OCI-LY7 (cell line): ENCODE data around the gene TREML4. TPM values are rescaled to one million over a fixed set of nuclear protein-coding genes. Genes with fewer than 3 reads are reported as not detected.
"Not testable (repeated sequence)": the region's sequence is repeated elsewhere in the genome, so short reads cannot be mapped to it uniquely, and the experiment has no call there.

Source experiments
- BruUV-seq: library from RNA; stranded (reverse); fragments of 400-500 nt; replicated peaks from 2 replicates; lab custom pipeline; 2021; lab: Mats Ljungman, UMichigan
- CTCF ChIA-PET: fragments of 300-600 bp; sonication (Branson Sonifier 250); formaldehyde crosslinking; loops from one replicate; lab custom pipeline; 2022; ENCODE audit warnings: antibody characterized with exemption; ENCODE audit not compliant: unreplicated experiment; lab: Charles Lee
- POLR2A ChIA-PET: fragments of 300-600 bp; sonication (Branson Sonifier 250); formaldehyde crosslinking; loops from one replicate; lab custom pipeline; 2022; ENCODE audit warnings: antibody characterized with exemption; lab: Charles Lee
- DNase-seq: peaks from one replicate; pipeline ENCODE4 v3.0.0-alpha.2; 2015; ENCODE audit warnings: low spot score
- H2AFZ ChIP-seq: fragments of 200-600 bp; sonication (generic), shearing (Covaris generic); 2 replicates; pipeline ENCODE4 v1.6.1; 2014; ENCODE audit warnings: mild to moderate bottlenecking, antibody characterized with exemption, low read length, moderate library complexity
- H3K27ac ChIP-seq: fragments of 200-600 bp; sonication (generic); 2 replicates; pipeline ENCODE4 v1.5.1; 2014; ENCODE audit warnings: mixed run types, low read depth, mild to moderate bottlenecking, moderate library complexity, low read length, inconsistent platforms; ENCODE audit not compliant: poor library complexity, severe bottlenecking
- H3K36me3 ChIP-seq: fragments of 200-600 bp; sonication (generic); 2 replicates; pipeline ENCODE4 v1.6.1; 2014; ENCODE audit warnings: mild to moderate bottlenecking, antibody characterized with exemption, low read length, moderate library complexity, mixed read lengths; ENCODE audit not compliant: insufficient read depth
- H3K4me1 ChIP-seq: fragments of 200-600 bp; sonication (generic); 2 replicates; pipeline ENCODE4 v1.5.1; 2014; ENCODE audit warnings: mild to moderate bottlenecking, low read length; ENCODE audit not compliant: insufficient read depth, poor library complexity, severe bottlenecking
- H3K4me2 ChIP-seq: fragments of 200-600 bp; sonication (generic); 2 replicates; pipeline ENCODE4 v1.6.1; 2014; ENCODE audit warnings: mild to moderate bottlenecking, low read length
- H3K4me3 ChIP-seq: fragments of 200-600 bp; sonication (generic); 2 replicates; pipeline ENCODE4 v1.5.1; 2014; ENCODE audit warnings: mild to moderate bottlenecking, low read depth, low read length; ENCODE audit not compliant: poor library complexity, severe bottlenecking
- H3K79me2 ChIP-seq: fragments of 200-600 bp; sonication (generic); 2 replicates; pipeline ENCODE4 v1.6.1; 2016; ENCODE audit warnings: low read depth, mild to moderate bottlenecking, low read length, moderate library complexity, mixed read lengths; ENCODE audit not compliant: insufficient read depth
- H3K9me2 ChIP-seq: fragments of 200-600 bp; sonication (generic); 2 replicates; pipeline ENCODE4 v1.6.1; 2016; ENCODE audit warnings: mild to moderate bottlenecking, low read length, mixed read lengths; ENCODE audit not compliant: insufficient read depth
- H3K9me3 ChIP-seq: fragments of 200-600 bp; sonication (generic); 2 replicates; pipeline ENCODE4 v1.6.1; 2014; ENCODE audit warnings: mild to moderate bottlenecking, mixed run types, low read length, mixed read lengths
- H4K20me1 ChIP-seq: fragments of 200-600 bp; sonication (generic); 2 replicates; pipeline ENCODE4 v1.6.1; 2014; ENCODE audit warnings: mild to moderate bottlenecking, antibody characterized with exemption, low read length, moderate library complexity, mixed read lengths; ENCODE audit not compliant: insufficient read depth
- CTCF ChIP-seq: fragments of 200-600 bp; sonication (generic); conservative IDR thresholded peaks from 2 replicates; pipeline ENCODE4 v1.5.1; 2014; ENCODE audit warnings: mild to moderate bottlenecking, antibody characterized with exemption, low read length, moderate library complexity, mixed read lengths
- EZH2phosphoT487 ChIP-seq: fragments of 200-600 bp; sonication (generic); IDR thresholded peaks from 2 replicates; pipeline ENCODE4 v1.6.1; 2018; ENCODE audit warnings: low read depth, borderline replicate concordance, mild to moderate bottlenecking, mixed run types, antibody characterized with exemption, low read length, moderate library complexity, mixed read lengths
- intact Hi-C: fragments of 100-400 bp; cut with micrococcal nuclease; formaldehyde crosslinking; loops from one replicate; pipeline ENCODE4 v1.10.0; 2022; ENCODE audit not compliant: unreplicated experiment
- total RNA-seq, 2 experiments: library from RNA; depleted of rRNA in 1 of 2; stranded (reverse); fragments of >200 nt in 1 of 2; shearing (Covaris generic) in 1 of 2; gene quantifications; 2 replicates each; pipeline ENCODE4 v1.2.3, GENCODE V29; 2014 to 2022

The TREML4 gene
- total RNA-seq, 2 experiments from 2014 or later, result not detected

GRCh38 chr6:41186031-41186562 is 42.1 kb upstream of the TREML4 start:
- Histone ChIP-seq H3K4me2 (0 out of 2 replicates have a peak overlapping the region, but pooled peaks have one; percentile 18), H3K9me2 (no peaks in the 10 kb centered on the region), H3K79me2 (no peaks in the 10 kb centered on the region), H2AFZ (peak overlapping the region; percentile 55; the same call in 1 of the 2 replicates), H3K9me3 (peaks cover 16% of the 10 kb centered on the region; the same call in 1 of the 2 replicates), H3K27ac (no peak overlapping the region), H3K36me3 (peaks cover 19% of the 10 kb centered on the region), H3K4me3 (no peak overlapping the region), H3K4me1 (peaks cover 30% of the 10 kb centered on the region), H4K20me1 (no peaks in the 10 kb centered on the region)
- intact Hi-C loops, result no loop called here
- POLR2A ChIA-PET, result interaction anchor here (0.6 to 3.4 kb wide), 5 partner anchors 10 to 1560 kb away, joined by 3 to 16 read pairs (median 7); partner anchors contain the start of genes TBCC and TREML2
- TF ChIP-seq CTCF, result no peak
- TF ChIP-seq EZH2phosphoT487, result no peak
- BruUV-seq, result no TSS peak
- DNase-seq, result peak; percentile 14
- CTCF ChIA-PET, result interaction anchor here (1.0 kb wide), 2 partner anchors 10 to 14 kb away, joined by 3 read pairs; partner anchors contain the start of gene TREML2

- H3K4me1 ChIP-seq, result peaks cover 16% of the 10 kb centered on the region
- intact Hi-C loops, result no loop called here
- CTCF ChIA-PET, result interaction anchor here (0.6 kb wide), 1 partner anchor 8 kb away, joined by 3 read pairs; no protein-coding TSS in a partner anchor
Measured at GRCh38 chr6:41187924-41188886, 39.9 kb upstream of the TREML4 start.

GRCh38 chr6:41189046-41189445 is 39.1 kb upstream of the TREML4 start:
- H3K36me3 ChIP-seq, result peaks cover 32% of the 10 kb centered on the region
- intact Hi-C loops, DNase-seq, H3K27ac ChIP-seq, H3K4me2 ChIP-seq, H3K79me2 ChIP-seq, H3K9me2 ChIP-seq, BruUV-seq, H2AFZ ChIP-seq, H4K20me1 ChIP-seq, H3K4me3 ChIP-seq: not testable (repeated sequence)
- H3K4me1 ChIP-seq, result peaks cover 16% of the 10 kb centered on the region
- POLR2A ChIA-PET, result interaction anchor here (0.6 to 1.3 kb wide), 2 partner anchors 12 to 15 kb away, joined by 3 read pairs; partner anchors contain the start of gene TREML2
- CTCF ChIA-PET, result interaction anchor here (1.0 kb wide), 1 partner anchor 11 kb away, joined by 4 read pairs; no protein-coding TSS in a partner anchor
- H3K9me3 ChIP-seq, result peaks cover 16% of the 10 kb centered on the region; the same call in 1 of the 2 replicates

More at GRCh38 chr6:41187924-41188886, 39.9 kb upstream of the TREML4 start:
- H3K36me3 ChIP-seq, result peaks cover 32% of the 10 kb centered on the region
- BruUV-seq, result no TSS peak
- DNase-seq, result no peak
- H3K79me2 ChIP-seq, result no peaks in the 10 kb centered on the region
- H4K20me1 ChIP-seq, result no peaks in the 10 kb centered on the region
- H3K4me2 ChIP-seq, result no peak overlapping the region
- POLR2A ChIA-PET, result interaction anchor here (1.3 to 3.4 kb wide), 2 partner anchors 8 to 12 kb away, joined by 3 to 16 read pairs; partner anchors contain the start of gene TREML2
- H3K9me2 ChIP-seq, result no peaks in the 10 kb centered on the region
- TF ChIP-seq CTCF (no peak), EZH2phosphoT487 (no peak)
- no peak overlapping the region for H3K27ac ChIP-seq
- H3K9me3 ChIP-seq, result peaks cover 16% of the 10 kb centered on the region; the same call in 1 of the 2 replicates
- no peak overlapping the region for H3K4me3 ChIP-seq
- H2AFZ ChIP-seq, result no peak overlapping the region
